SIG-M5 (cell line): ENCODE results near the gene SLC16A12.

ENCODE experiments used
- DNase-seq: peaks from one replicate; lab custom pipeline; 2025; lab: John Stamatoyannopoulos, UW

The SLC16A12 gene

GRCh38 chr10:89389254-89389653 lies 146.1 kb downstream of the SLC16A12 start:
- DNase-seq: no peak

- DNase-seq: no peak
These were observed 146.6 kb downstream of the SLC16A12 start for GRCh38 chr10:89388806-89389205.

- peak; percentile 17 for DNase-seq
These were observed 150.7 kb downstream of the SLC16A12 start for GRCh38 chr10:89384474-89385340.

- no peak for DNase-seq
These were observed 152.6 kb downstream of the SLC16A12 start for GRCh38 chr10:89382757-89383156.
